OCI-LY7 (cell line): ENCODE measurements around the gene NOD1. TPM values are rescaled to one million over a fixed set of nuclear protein-coding genes. Genes with fewer than 3 reads are reported as not detected.

Source experiments
- BruUV-seq: library from RNA; stranded (reverse); fragments of 400-500 nt; replicated peaks from 2 replicates; lab custom pipeline; 2021; lab: Mats Ljungman, UMichigan
- CTCF ChIA-PET: fragments of 300-600 bp; sonication (Branson Sonifier 250); formaldehyde crosslinking; loops from one replicate; lab custom pipeline; 2022; ENCODE audit warnings: antibody characterized with exemption; ENCODE audit not compliant: unreplicated experiment; lab: Charles Lee
- POLR2A ChIA-PET: fragments of 300-600 bp; sonication (Branson Sonifier 250); formaldehyde crosslinking; loops from one replicate; lab custom pipeline; 2022; ENCODE audit warnings: antibody characterized with exemption; lab: Charles Lee
- DNase-seq: peaks from one replicate; pipeline ENCODE4 v3.0.0-alpha.2; 2015; ENCODE audit warnings: low spot score
- H2AFZ ChIP-seq: fragments of 200-600 bp; sonication (generic), shearing (Covaris generic); 2 replicates; pipeline ENCODE4 v1.6.1; 2014; ENCODE audit warnings: mild to moderate bottlenecking, antibody characterized with exemption, low read length, moderate library complexity
- H3K27ac ChIP-seq: fragments of 200-600 bp; sonication (generic); 2 replicates; pipeline ENCODE4 v1.5.1; 2014; ENCODE audit warnings: mixed run types, low read depth, mild to moderate bottlenecking, moderate library complexity, low read length, inconsistent platforms; ENCODE audit not compliant: poor library complexity, severe bottlenecking
- H3K36me3 ChIP-seq: fragments of 200-600 bp; sonication (generic); 2 replicates; pipeline ENCODE4 v1.6.1; 2014; ENCODE audit warnings: mild to moderate bottlenecking, antibody characterized with exemption, low read length, moderate library complexity, mixed read lengths; ENCODE audit not compliant: insufficient read depth
- H3K4me1 ChIP-seq: fragments of 200-600 bp; sonication (generic); 2 replicates; pipeline ENCODE4 v1.5.1; 2014; ENCODE audit warnings: mild to moderate bottlenecking, low read length; ENCODE audit not compliant: insufficient read depth, poor library complexity, severe bottlenecking
- H3K4me2 ChIP-seq: fragments of 200-600 bp; sonication (generic); 2 replicates; pipeline ENCODE4 v1.6.1; 2014; ENCODE audit warnings: mild to moderate bottlenecking, low read length
- H3K4me3 ChIP-seq: fragments of 200-600 bp; sonication (generic); 2 replicates; pipeline ENCODE4 v1.5.1; 2014; ENCODE audit warnings: mild to moderate bottlenecking, low read depth, low read length; ENCODE audit not compliant: poor library complexity, severe bottlenecking
- H3K79me2 ChIP-seq: fragments of 200-600 bp; sonication (generic); 2 replicates; pipeline ENCODE4 v1.6.1; 2016; ENCODE audit warnings: low read depth, mild to moderate bottlenecking, low read length, moderate library complexity, mixed read lengths; ENCODE audit not compliant: insufficient read depth
- H3K9me2 ChIP-seq: fragments of 200-600 bp; sonication (generic); 2 replicates; pipeline ENCODE4 v1.6.1; 2016; ENCODE audit warnings: mild to moderate bottlenecking, low read length, mixed read lengths; ENCODE audit not compliant: insufficient read depth
- H3K9me3 ChIP-seq: fragments of 200-600 bp; sonication (generic); 2 replicates; pipeline ENCODE4 v1.6.1; 2014; ENCODE audit warnings: mild to moderate bottlenecking, mixed run types, low read length, mixed read lengths
- H4K20me1 ChIP-seq: fragments of 200-600 bp; sonication (generic); 2 replicates; pipeline ENCODE4 v1.6.1; 2014; ENCODE audit warnings: mild to moderate bottlenecking, antibody characterized with exemption, low read length, moderate library complexity, mixed read lengths; ENCODE audit not compliant: insufficient read depth
- CTCF ChIP-seq: fragments of 200-600 bp; sonication (generic); conservative IDR thresholded peaks from 2 replicates; pipeline ENCODE4 v1.5.1; 2014; ENCODE audit warnings: mild to moderate bottlenecking, antibody characterized with exemption, low read length, moderate library complexity, mixed read lengths
- EZH2phosphoT487 ChIP-seq: fragments of 200-600 bp; sonication (generic); IDR thresholded peaks from 2 replicates; pipeline ENCODE4 v1.6.1; 2018; ENCODE audit warnings: low read depth, borderline replicate concordance, mild to moderate bottlenecking, mixed run types, antibody characterized with exemption, low read length, moderate library complexity, mixed read lengths
- intact Hi-C: fragments of 100-400 bp; cut with micrococcal nuclease; formaldehyde crosslinking; loops from one replicate; pipeline ENCODE4 v1.10.0; 2022; ENCODE audit not compliant: unreplicated experiment
- total RNA-seq, 2 experiments: library from RNA; depleted of rRNA in 1 of 2; stranded (reverse); fragments of >200 nt in 1 of 2; shearing (Covaris generic) in 1 of 2; gene quantifications; 2 replicates each; pipeline ENCODE4 v1.2.3, GENCODE V29; 2014 to 2022

Gene NOD1
- total RNA-seq, 2 experiments from 2014 or later: 8.4 to 10.3 TPM

- BruUV-seq: no TSS peak
- Histone ChIP-seq H3K36me3 (no peaks in the 10 kb centered on the region), H4K20me1 (no peaks in the 10 kb centered on the region), H3K9me2 (no peaks in the 10 kb centered on the region), H3K9me3 (no peaks in the 10 kb centered on the region), H3K79me2 (no peaks in the 10 kb centered on the region), H3K4me3 (no peak overlapping the region), H3K4me2 (no peak overlapping the region), H3K4me1 (peaks cover 22% of the 10 kb centered on the region), H2AFZ (no peak overlapping the region), H3K27ac (no peak overlapping the region)
- ChIA-PET CTCF (no interaction called here), POLR2A (interaction anchor here (0.9 to 1.5 kb wide), 2 partner anchors 18 to 326 kb away, joined by 3 read pairs; partner anchors contain the start of gene NOD1)
- DNase-seq: no peak
- intact Hi-C loops: no loop called here
- no peak for TF ChIP-seq CTCF
- no peak for TF ChIP-seq EZH2phosphoT487
These were observed 18.3 kb downstream of the NOD1 start for GRCh38 chr7:30460246-30460633.

GRCh38 chr7:30459591-30460245 lies 18.9 kb downstream of the NOD1 start:
- no peaks in the 10 kb centered on the region for H3K9me3 ChIP-seq
- H3K9me2 ChIP-seq: no peaks in the 10 kb centered on the region
- intact Hi-C loops: no loop called here
- DNase-seq: no peak
- no peaks in the 10 kb centered on the region for H3K36me3 ChIP-seq
- CTCF ChIA-PET: no interaction called here
- no peak for TF ChIP-seq EZH2phosphoT487
- no peak for TF ChIP-seq CTCF
- BruUV-seq: no TSS peak
- no peak overlapping the region for H3K4me2 ChIP-seq
- H3K4me1 ChIP-seq: peaks cover 19% of the 10 kb centered on the region
- no peak overlapping the region for H3K27ac ChIP-seq
- POLR2A ChIA-PET: interaction anchor here (1.5 kb wide), 1 partner anchor 326 kb away, joined by 3 read pairs; no protein-coding TSS in a partner anchor
- H3K79me2 ChIP-seq: no peaks in the 10 kb centered on the region
- H3K4me3 ChIP-seq: no peak overlapping the region
- no peaks in the 10 kb centered on the region for H4K20me1 ChIP-seq
- no peak overlapping the region for H2AFZ ChIP-seq

- ChIA-PET POLR2A (interaction anchor here (0.7 kb wide), 4 partner anchors 8 to 869 kb away, joined by 3 to 5 read pairs (median 4); no protein-coding TSS in a partner anchor), CTCF (no interaction called here)
- Histone ChIP-seq H3K79me2 (no peaks in the 10 kb centered on the region), H3K4me1 (peaks cover 4% of the 10 kb centered on the region), H3K4me2 (no peak overlapping the region), H4K20me1 (no peaks in the 10 kb centered on the region), H3K4me3 (no peak overlapping the region), H2AFZ (no peak overlapping the region), H3K27ac (no peak overlapping the region), H3K36me3 (no peaks in the 10 kb centered on the region), H3K9me3 (no peaks in the 10 kb centered on the region), H3K9me2 (no peaks in the 10 kb centered on the region)
- no TSS peak for BruUV-seq
- no peak for DNase-seq
- intact Hi-C loops: no loop called here
- no peak for TF ChIP-seq CTCF
- no peak for TF ChIP-seq EZH2phosphoT487
These were observed 20.3 kb downstream of the NOD1 start for GRCh38 chr7:30458311-30458710.
